ENCODE measurements around the gene EPB41.
"Not testable (repeated sequence)": the region's sequence is repeated elsewhere in the genome, so short reads cannot be mapped to it uniquely, and the experiment has no call there.

EPB41 gene

GRCh38 chr1:29124366-29125236 is 210.2 kb downstream of the EPB41 start:
- DNase-seq (ENCODE audit: extremely low read depth, low read depth): peak; percentile 68
- peak; percentile 46 for TF ChIP-seq CTCF (IDR thresholded peaks at IDR 0.05; ENCODE audit: low read depth, low read length)

GRCh38 chr1:29125237-29125641 is 210.9 kb downstream of the EPB41 start:
- no peak for TF ChIP-seq CTCF (IDR thresholded peaks at IDR 0.05; ENCODE audit: low read depth, low read length)
- no peak for DNase-seq (ENCODE audit: extremely low read depth, low read depth)

GRCh38 chr1:29125788-29126187 is 211.4 kb downstream of the EPB41 start:
- no peak for DNase-seq (ENCODE audit: extremely low read depth, low read depth)
- no peak for TF ChIP-seq CTCF (IDR thresholded peaks at IDR 0.05; ENCODE audit: low read depth, low read length)

- TF ChIP-seq CTCF (IDR thresholded peaks at IDR 0.05; ENCODE audit: low read depth, low read length): no peak
- DNase-seq (ENCODE audit: extremely low read depth, low read depth): no peak
These were observed 211.8 kb downstream of the EPB41 start for GRCh38 chr1:29126198-29126597.

GRCh38 chr1:29128739-29129138 is 214.4 kb downstream of the EPB41 start:
- DNase-seq (ENCODE audit: extremely low read depth, low read depth): no peak
- TF ChIP-seq CTCF (IDR thresholded peaks at IDR 0.05; ENCODE audit: low read depth, low read length): no peak

- DNase-seq (ENCODE audit: extremely low read depth, low read depth): no peak
- no peak for TF ChIP-seq CTCF (IDR thresholded peaks at IDR 0.05; ENCODE audit: low read depth, low read length)
These were observed 215.5 kb downstream of the EPB41 start for GRCh38 chr1:29129916-29130315.

GRCh38 chr1:29131056-29131455 is 216.7 kb downstream of the EPB41 start:
- not testable (repeated sequence) for DNase-seq (ENCODE audit: extremely low read depth, low read depth)

Data from AG09319 (cell line).